GM19099 (cell line): ENCODE results near the gene KLC3.

Source experiments
- POLR2A ChIP-seq: IDR thresholded peaks from 3 replicates; pipeline ENCODE4 v1.6.1; 2011; ENCODE audit warnings: low read depth; ENCODE audit not compliant: insufficient read length; ENCODE audit errors: extremely low read depth

KLC3 gene

GRCh38 chr19:45352914-45353796, 12.6 kb downstream of the KLC3 start:
- TF ChIP-seq POLR2A: no peak

DNA sequence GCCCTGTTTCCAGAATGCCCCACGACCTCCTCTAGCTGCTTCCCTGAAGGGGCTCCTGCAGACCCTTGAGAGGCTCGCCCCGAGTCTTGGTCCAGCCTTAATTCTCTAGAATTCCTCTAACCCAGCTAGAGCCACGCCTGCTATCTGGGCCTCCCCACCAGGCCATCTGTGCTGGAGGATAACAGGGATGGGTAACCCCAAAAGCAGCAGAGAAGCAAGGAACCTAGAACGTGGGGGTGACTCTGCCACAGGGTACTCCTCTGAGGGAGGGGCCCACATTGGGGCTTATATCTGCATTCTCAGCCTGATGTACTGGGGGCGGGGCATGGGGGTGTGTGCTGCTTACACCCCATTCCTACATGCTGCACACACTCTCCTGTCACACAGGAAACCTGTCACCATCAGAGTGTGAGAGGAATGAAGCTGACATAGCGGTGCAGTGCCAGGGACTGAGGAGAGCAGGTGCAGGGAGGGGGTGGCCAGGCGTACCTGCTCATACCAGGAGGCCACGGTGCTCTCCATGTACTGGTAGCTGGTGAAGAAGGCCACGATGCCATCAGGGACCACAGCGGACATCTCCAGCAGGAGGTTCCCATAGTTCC, 13.8 kb downstream of the KLC3 start:
- TF ChIP-seq POLR2A: no peak

DNA sequence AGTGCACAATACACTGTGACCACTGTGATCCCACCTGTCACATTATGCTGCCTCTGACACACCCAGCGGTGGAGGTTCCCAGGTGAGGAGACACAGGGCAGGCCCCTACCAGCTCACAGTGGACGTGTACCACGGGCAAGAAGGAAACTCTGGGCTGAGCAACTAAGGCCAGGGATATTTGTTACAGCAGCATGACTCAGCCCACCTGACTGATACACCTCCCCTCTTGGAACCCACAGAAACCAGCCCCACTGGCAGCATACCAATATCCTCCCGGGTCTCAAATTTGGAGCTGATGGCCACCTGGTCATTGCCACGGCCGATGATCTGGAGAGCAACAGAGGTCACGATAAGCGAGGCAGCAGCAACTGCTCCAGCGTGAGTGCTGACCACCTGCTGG, 14.9 kb downstream of the KLC3 start:
- TF ChIP-seq POLR2A: no peak

DNA sequence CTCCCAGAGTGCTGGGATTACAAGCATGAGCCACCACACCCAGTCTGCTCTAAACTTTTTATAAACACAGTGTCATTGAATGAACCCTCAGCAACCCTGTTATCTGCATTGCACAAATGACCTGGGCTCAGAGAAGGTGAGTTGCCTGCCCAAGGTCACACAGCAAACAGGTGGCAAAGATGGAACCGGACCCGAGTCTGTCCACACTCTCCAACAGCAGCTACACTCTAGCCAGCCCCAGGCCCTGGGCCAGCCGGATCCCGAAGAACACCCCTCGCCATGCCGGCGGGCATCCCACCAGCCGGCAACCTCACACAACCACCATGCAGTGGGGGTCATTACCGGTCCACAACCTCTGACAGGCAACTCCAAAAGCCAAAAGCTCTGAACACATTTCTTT, 15.4 kb downstream of the KLC3 start:
- TF ChIP-seq POLR2A: no peak

- TF ChIP-seq POLR2A: no peak
These were observed 16.4 kb downstream of the KLC3 start for GRCh38 chr19:45356760-45357444.

DNA sequence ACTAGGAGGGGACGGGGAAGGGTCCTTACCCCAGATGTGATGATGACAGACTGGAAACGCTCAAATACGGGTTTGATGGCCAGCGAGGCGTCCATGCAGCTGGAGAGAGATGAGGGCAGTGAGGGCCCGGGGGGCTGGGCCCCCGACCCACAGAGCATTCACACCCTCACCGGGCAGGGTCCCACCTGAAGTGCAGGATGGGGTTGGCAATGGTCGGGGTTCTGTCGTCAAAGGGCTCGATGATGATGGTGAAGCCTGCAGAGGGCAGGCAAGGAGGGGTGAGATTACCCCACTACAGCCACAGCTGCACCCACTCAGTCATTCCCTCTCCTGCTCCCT, 16.9 kb downstream of the KLC3 start:
- TF ChIP-seq POLR2A: no peak

- TF ChIP-seq POLR2A: no peak
These were observed 17.8 kb downstream of the KLC3 start for GRCh38 chr19:45358213-45358792.

- no peak for TF ChIP-seq POLR2A
These were observed 21.1 kb downstream of the KLC3 start for GRCh38 chr19:45361608-45362007.

- TF ChIP-seq POLR2A: no peak
These were observed 21.7 kb downstream of the KLC3 start for GRCh38 chr19:45362291-45362690.

GRCh38 chr19:45363861-45364459, 23.4 kb downstream of the KLC3 start:
- TF ChIP-seq POLR2A: no peak

- TF ChIP-seq POLR2A: no peak
These were observed 24.1 kb downstream of the KLC3 start for GRCh38 chr19:45364696-45365095.

DNA sequence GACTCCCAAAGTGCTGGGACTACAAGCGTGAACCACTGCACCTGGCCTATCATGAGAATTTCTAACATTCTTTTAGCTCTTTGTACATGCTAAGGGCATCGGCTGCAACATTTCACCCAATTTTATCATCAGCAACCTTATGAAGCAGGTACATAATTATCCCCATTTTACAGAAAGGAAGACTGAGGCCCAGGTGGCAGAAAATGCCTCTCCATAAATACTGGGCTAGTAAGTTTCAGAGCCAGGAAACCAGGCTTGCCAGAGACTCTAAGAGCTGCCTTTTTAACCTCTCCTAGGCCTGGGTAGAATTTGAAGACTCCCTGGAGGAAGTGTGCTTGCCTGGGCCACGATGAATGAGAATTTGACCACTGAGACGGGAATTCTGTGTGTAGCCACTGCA, 27.6 kb downstream of the KLC3 start:
- no peak for TF ChIP-seq POLR2A

GRCh38 chr19:45368737-45369340, 28.3 kb downstream of the KLC3 start:
- no peak for TF ChIP-seq POLR2A

DNA sequence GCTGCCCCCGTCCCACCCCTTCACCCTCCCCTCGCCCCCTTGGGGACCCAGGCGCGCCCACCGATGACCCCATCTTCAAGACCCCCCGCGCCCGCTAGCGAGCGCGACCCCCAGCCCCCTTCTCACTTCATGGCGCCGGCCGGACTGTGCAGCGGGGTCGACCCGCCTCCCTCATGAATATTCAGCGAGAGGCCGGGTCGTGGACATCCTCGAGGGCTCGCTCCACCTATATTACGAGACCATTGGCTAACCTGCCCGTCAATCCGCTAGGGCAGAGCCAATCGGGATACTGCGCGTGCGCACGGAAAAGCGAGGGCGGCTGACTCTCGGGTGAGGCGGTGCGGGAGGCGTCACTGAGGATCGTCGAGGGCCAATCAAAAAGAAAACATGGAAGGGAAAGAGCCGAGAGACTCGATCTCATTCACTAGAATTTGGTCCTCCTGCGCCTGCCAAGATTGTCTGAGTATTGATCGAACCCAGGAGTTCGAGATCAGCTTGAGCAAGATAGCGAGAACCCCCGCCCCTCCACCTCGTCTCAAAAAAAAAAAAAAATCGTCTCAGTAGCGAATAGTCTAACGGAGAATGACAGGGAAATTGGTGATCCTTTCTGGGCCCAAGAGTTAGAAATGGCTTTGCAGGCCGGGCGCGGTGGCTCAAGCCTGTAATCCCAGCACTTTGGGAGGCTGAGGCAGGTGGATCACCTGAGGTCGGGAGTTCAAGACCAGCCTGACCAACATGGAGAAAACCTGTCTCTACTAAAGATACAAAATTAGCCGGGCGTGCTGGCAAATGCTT, 30.1 kb downstream of the KLC3 start, which contains the start of gene ERCC2:
ERCC2 (minus strand) TSS at position 164 of the 795 bp plus-strand sequence; CDS start at position 131, 33 bp downstream.
- peak; percentile 52 for TF ChIP-seq POLR2A
